LoVo (cell line): ENCODE data around the gene LHPP.
"Not testable (repeated sequence)": the region's sequence is repeated elsewhere in the genome, so short reads cannot be mapped to it uniquely, and the experiment has no call there.

Experiments used
- DNase-seq: peaks from one replicate; pipeline ENCODE4 v3.0.0-alpha.2; 2016; ENCODE audit warnings: low spot score

Gene LHPP

DNA sequence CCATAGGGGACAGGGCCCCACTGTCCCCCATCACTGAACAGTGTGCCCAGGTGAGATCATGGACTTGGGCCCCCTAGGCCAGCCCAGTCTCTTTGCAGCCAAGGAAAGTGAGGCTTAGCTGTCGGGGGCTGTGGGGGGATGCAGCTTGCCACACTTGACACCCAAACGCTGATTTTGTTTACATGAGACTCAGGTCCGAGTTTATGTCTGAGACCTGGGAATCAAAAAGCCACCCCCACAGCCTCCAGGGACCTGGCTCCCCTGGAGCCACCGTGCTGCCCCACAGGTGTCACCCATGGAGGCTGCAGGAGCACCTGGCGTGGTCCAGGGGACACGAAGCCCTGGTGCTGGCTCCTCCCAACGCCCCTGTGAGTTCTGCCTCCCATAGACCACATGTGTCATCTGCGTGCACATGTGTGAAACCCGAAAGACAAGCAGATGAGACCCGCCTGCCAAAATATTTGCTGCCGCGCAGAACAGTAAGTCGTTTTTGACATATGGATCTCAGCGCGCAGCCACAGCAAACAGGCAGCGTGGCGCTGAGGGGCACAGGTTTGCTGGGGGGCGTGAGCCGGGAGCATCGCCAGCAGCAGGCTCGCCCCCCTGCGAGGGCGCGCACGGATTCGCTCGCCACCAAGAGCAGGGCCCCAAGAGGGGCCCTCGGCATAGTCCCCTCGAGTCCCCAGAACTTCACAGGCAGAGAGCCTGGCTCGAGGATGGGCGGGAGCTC, 112.3 kb downstream of the LHPP start:
- no peak for DNase-seq

DNA sequence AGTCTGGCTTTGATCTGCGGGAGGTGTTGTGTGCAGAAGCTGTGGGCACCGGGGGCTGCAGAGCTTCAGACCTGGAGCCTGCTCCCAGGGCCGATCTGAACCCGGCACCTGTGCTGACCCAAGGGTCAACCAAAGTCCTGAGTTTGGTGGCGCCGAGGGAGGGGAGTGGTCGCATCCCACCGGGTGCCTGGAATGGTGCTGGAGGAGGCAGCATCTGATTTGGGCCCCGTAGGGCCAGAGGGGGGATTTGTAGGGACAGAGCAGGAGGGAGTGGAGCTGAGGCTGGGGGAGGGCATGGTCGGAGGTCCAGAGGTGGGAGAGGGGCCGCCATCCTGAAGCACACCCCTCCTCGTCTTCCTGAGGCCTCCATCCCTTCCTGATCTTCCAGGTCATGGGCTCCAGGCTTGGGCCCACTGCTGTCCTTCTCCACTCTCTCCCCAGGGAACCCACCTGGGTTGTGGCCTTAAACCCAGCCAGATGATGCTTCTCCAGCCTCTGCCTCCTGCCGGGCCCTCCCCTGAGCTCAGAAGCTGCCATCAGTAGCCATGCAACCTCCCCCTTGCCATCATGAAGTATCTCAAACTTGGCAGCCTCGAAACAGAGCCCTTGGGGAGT, 112.9 kb downstream of the LHPP start:
- no peak for DNase-seq

GRCh38 chr10:124575107-124576035, 113.7 kb downstream of the LHPP start:
- DNase-seq: no peak

DNA sequence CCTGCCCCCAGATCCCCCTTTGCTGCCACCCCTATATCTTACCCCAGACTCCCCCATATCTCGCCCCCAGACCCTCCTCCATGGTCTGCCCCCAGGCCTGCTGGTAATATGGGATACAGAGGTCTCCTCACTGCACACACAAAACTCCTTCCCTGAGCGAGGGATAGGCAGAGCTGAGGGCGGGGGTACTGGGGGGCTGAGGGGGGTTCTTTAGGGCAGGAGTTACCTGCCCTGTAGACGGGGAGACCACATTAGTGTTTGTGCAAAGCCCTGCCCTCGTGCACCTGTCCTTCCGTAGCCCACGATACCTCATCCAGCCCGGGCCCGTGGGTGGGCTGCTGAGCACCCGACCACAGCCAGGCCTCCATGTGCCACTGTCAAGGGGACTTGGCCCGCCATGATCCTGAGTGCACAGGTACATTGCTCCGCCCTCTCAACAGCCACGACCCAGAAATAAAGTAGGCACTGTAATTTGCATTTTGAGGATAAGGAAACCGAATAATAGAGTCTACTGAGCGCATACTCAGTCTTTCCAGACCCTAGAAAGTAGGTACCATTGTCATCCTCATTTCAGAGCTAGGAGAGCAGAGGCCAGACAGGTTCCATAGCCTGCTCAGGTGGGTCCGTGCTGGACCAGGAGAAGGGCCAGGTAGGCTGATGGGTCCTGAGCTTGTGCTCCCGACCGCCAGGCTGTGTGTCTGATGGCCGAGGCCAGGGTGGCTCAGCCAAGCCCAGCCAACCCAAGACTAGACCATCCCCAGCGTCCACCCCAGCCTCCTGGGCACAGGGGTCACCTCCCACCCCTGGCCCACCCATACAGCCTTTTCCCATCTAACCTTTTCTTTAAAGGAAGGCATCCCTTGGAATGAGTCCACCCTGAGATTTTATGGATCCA, 115.2 kb downstream of the LHPP start:
- no peak for DNase-seq

DNA sequence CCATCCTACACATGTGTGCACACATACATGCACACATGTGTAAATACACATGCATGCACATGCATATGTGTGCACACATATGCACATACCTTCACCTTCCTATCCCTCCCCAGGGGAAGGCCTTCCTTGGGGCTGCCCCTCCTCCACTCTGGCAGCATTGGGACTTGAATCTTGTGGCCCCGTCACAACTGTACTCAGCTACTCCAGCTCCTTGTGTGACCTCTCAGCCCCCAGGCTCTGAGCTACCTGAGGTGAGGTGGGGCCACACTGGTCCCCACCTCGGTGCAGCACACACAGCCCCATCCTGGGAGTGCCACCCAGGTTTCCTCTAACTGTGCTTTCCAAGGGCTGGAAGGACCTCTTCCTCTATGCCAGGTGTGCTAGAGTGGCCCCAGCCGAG, 116.0 kb downstream of the LHPP start:
- no peak for DNase-seq

DNA sequence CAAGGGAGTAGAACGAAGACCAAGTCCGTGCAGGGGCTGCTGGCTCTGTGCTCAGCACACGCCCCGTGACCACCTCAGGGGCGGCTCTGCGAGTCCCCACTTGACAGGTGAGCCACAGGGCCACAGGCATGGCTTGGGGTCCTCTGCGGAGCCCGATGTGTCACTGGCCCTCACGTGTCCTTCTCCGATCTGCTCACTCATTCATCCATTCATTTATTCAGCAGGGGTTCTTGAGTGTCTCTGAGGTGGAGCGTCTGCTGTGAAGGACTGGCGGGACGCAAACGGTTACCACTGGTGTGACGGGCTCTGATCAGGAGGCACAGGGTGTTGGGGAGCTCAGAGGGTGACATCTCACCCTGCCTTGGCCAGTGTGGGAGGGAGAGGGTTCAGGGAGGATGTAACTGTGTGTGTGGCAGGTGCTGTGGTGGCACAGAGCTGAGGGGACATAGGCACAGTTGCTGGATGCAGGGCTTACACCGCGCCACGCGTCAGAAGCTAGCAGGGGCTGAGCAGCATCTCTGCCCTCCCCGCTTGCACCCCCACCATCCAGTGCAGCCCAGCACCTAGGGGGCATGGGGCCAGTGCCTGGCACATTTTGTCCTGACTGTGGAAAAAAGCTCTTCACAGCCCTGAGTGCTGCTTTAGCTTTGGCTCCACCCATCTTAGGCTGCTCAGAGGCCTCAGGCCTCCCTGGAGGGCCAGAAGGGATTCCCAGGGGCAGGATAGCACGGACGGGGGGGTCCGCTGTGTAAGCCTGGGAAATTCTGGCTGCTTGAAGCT, 116.8 kb downstream of the LHPP start:
- DNase-seq: no peak

GRCh38 chr10:124579011-124579399, 117.4 kb downstream of the LHPP start:
- no peak for DNase-seq

DNA sequence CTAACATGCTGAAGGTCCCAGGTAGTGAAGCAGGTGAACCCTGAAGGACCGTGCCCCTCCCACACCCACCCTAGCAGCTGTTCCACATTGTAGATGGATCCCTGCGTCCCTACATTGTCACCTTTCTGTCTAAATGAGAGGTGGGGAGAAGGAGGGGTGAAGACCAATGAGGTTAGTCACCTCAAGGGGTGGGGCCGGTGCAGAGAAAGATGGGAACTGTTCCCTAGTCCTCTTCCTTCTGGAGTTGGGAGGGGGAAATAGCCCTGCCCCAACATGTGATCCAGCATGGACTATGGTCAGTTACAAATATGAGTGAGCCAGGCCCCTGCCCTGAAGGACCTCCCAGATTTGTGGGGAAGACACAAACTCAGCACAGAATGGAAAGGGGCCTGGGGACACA, 124.5 kb downstream of the LHPP start:
- DNase-seq: no peak

GRCh38 chr10:124587811-124588211, 126.2 kb downstream of the LHPP start:
- DNase-seq: no peak

DNA sequence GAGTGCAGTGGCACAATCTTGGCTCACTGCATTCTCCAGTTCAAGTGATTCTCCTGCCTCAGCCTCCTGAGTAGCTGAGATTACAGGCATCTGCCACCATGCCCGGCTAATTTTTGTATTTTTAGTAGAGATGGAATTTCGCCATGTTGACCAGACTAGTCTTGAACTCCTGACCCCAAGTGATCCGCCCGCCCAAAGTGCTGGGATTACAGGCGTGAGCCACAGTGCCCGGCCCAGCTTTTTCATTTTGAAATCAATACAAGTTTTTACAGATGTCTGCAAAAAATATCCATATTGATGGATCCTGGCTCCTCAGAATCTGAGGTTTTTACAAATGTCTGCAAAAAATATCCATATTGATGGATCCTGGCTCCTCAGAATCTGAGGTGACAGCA, 126.7 kb downstream of the LHPP start:
- DNase-seq: not testable (repeated sequence)

DNA sequence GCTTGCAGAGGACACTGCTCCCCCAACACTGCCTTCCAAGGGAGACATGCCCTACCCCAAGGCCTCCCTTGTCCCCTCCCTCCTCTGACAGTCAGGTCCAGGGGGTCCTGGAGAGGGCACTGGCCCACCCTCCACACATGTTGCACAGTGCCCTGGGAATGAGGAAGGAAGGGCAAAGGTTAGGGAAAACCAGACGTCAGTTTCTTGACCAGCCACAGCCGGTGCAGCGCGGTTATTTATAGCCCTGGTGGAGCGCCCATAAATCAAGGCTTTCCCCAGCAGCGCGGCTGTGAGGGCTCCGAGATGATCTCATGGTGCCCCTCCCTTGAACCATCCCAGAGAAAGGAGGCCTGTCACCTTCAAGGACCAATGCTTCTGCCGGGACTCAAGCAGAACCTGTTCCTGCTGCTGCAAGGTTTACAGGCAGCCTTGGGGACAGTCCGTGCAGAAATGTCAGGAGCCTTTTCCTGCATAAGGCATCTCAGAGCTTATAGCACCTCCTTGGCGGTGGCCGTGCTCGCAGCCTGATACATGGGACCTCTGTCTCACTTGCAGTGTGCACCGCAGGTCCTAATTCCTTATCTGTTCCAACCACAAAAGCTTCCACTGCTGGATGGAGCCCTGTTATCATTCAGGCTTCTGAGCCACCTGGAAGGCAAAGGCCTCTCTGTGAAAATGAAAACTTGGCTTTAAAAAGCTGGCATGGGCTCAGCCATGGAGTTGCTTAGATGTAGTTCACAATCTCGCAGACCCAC, 127.3 kb downstream of the LHPP start:
- peak; percentile 4 for DNase-seq

DNA sequence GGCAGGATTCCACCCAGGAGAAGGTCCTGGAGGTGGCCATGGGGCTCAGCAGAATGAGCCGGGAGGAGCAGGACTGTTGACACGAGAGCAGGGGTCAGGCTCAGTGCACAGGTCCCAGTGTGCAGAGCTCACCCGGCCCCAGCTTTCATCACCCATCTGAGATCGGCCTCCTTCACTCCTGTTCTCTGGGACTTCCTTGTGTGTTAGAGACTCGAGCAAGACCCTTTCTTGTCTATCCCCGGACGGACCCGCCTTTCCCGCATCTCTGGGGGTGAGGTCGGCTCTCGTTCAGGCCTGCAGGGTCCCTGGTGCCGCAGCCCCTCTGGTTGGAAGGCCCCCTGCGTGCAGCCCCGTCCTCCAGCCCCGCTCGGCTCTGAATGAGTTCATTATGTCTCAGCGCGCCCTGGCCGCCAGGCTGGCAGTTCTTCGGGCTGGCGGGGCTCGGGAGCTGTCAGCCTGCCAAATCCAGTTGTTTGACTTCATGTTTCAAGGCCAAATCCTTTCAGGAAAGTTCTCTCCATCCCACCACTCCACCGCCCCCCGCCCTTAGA, 127.9 kb downstream of the LHPP start:
- DNase-seq: no peak

DNA sequence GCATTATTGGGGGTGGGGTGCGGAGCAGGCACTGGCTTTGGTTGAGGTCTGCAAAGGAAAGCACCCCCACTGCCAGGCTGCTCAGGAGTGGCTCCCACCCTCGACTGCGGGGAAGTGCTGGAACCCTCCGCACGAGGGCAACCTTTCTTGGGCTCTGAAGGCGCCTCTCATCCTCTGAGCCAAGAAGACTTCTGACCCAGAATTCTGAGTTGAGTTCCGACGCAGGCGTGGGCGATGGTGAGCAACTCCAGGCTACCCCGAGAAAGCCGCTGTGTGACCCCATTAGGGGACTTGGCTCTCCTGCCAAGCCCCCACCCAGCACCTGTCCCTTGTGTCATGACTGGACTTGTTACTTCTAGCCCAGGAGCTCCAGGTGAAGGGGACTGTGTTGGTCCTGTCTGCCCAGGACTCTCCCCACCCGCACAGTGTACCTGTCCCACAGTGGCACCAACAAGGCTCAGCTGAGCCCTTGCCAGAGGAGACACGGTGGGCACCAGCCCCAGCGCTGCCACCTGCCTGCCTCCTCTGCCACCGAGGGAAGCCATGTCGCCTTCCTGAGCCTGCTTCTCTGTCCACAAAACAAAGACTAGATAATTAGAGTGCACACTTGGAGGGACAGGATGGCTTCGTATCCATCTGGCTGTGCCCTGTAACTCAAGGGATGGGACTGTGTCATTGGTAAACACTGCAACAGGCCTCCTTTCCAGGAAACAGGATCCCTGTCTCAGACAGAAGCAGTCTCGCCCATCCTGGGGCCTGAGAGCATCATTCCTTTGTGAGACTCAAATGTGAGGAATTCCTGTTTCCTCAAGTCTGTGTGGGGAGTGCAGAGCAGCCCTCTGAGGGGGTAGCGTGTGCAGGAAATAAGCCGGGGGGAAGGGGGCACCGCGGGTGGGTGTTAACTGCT, 128.8 kb downstream of the LHPP start:
- DNase-seq: no peak

GRCh38 chr10:124591123-124591495, 129.5 kb downstream of the LHPP start:
- no peak for DNase-seq

DNA sequence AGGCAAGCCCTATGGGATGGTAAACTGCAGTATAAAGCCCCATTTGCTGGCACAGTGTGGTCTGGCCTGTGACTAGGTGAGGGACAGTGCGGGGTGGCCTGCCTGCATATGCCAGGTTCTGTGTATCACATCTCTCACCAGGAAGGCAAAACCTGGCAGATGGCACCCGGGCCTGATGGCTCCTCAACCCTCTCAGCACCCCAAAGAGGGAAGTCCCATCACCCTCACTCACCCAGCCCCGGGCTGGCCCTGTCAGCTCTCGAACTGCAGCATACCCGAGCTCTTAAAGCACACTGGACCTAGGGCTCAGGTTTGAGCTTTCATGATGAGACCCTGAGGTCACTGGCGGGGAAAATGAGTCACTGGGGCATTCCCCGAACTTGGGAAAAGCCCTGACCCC, 130.5 kb downstream of the LHPP start:
- no peak for DNase-seq

GRCh38 chr10:124592736-124593430, 131.3 kb downstream of the LHPP start:
- no peak for DNase-seq

DNA sequence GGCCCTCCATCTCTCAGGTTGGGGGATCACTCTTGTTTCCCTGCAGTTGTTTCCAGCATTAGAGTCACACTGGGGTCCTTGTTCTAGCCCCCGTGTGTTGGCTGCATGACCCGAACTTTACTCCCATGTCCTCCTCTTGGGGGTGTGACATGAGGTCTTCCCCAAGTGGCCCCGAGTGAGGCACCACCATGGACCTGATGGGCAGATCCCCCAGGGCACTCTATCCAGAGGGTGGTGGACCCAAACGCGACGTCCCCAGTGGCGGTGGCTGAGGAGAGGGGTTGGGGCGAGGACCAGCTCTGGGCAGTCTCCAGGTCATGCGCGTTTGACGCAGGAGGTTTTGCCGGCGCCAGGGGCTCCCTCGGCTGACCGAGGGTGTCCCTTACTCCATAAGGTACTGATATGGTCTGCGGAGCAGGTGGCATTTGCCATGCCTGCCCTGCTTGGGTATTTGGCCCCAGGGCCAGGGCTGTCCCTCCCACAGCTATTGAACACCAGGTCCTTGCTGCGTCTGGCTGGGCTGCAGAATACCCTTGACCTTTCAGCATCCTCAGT, 131.9 kb downstream of the LHPP start:
- no peak for DNase-seq

DNA sequence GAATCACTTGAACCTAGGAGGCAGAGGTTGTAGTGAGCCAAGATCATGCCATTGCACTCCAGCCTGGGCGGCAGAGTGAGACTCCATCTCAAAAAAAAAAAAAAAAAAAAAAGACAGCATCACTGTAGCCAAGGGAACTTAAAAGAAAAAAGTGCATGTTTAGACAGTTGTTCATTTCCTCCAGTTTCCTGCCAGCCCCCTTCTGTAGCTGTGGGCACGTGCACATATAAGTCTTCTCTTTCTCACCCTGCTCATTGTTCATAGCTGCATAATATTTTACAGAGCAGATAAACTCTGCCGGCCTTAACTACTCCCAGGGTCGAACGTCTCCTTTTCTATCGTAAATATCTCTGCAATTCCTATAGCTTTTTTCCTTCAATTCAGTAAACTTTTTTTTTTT, 132.6 kb downstream of the LHPP start:
- no peak for DNase-seq
